ENCODE data around the gene NR5A1. TPM values are rescaled to one million over a fixed set of nuclear protein-coding genes. Genes with fewer than 3 reads are reported as not detected.

The NR5A1 gene
- total and polyA plus RNA-seq, 2 of the 13 experiments (the other 11 are each of a cell fraction or from before 2014, with no cell fraction given), result 28.9 to 44.7 TPM

DNA sequence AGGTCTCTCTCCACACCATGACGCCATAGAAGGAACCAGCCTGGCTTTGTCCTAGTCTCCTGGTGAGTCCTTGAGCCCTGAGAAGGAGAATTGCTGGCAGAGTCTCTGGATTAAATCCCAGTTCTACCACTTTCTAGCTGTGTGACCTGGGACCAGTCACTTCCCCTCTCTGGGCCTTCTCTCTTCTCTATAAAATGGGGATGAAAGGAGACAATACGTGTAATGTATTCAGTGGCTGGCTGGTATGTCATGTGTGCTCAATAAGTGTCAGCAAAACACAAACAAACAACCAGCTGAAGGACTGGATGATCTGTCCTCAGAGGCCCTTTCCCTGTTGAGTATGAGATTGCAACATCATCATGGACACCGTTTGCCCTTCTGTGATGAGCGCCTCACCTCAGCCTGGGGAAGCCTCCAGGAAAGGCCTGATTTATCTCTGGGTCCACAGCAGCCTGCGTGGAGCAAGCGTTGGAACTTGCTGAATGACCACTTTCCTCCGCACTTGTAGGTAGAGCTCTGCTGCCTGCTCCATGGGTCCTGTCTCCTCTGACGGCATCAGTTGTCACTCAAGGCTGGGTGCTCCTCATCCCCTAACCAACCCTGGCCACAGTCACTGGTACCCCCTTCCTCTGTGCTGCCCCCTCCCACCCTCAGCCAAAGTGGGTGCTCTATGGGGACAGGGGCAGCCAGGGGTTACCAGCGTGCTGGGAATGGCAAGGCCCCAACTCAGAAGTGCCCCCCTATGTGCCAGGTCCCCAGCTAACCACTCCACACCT, 3.6 kb upstream of the NR5A1 start (continued):
- TF ChIP-seq SUZ12 (IDR thresholded peaks at IDR 0.05; ENCODE audit: low read depth, low read length) (no peak), TOE1 (CRISPR knock-in tag; IDR thresholded peaks at IDR 0.05) (no peak), POGZ (CRISPR knock-in tag; IDR thresholded peaks at IDR 0.05) (peak; percentile 65), RBAK (CRISPR knock-in tag; IDR thresholded peaks at IDR 0.05) (no peak), RFX5 (IDR thresholded peaks at IDR 0.05; ENCODE audit: low read depth, low read length) (0 out of 2 replicates have a peak, but pooled peaks have one; percentile 17), KLF16 (CRISPR knock-in tag; IDR thresholded peaks at IDR 0.05) (peak in 1 of 2 experiments; percentile 54; a peak in 1 of 4 replicates), ZNF329 (CRISPR knock-in tag; IDR thresholded peaks at IDR 0.05; ENCODE audit: low read depth) (no peak), ZNF383 (CRISPR knock-in tag; IDR thresholded peaks at IDR 0.05; ENCODE audit: borderline replicate concordance) (no peak), HDAC2 (CRISPR knock-in tag; IDR thresholded peaks at IDR 0.05) (peak; percentile 66; the same call in 1 of the 2 replicates), ZNF274 (CRISPR knock-in tag; IDR thresholded peaks at IDR 0.05) (no peak), ZC3H4 (CRISPR knock-in tag; IDR thresholded peaks at IDR 0.05; ENCODE audit: borderline replicate concordance) (0 out of 2 replicates have a peak, but pooled peaks have one; percentile 21)
- TF ChIP-seq, protein P1, sequence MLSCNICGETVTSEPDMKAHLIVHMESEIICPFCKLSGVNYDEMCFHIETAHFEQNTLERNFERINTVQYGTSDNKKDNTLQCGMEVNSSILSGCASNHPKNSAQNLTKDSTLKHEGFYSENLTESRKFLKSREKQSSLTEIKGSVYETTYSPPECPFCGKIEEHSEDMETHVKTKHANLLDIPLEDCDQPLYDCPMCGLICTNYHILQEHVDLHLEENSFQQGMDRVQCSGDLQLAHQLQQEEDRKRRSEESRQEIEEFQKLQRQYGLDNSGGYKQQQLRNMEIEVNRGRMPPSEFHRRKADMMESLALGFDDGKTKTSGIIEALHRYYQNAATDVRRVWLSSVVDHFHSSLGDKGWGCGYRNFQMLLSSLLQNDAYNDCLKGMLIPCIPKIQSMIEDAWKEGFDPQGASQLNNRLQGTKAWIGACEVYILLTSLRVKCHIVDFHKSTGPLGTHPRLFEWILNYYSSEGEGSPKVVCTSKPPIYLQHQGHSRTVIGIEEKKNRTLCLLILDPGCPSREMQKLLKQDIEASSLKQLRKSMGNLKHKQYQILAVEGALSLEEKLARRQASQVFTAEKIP (CRISPR knock-in tag; IDR thresholded peaks at IDR 0.05; ENCODE audit: borderline replicate concordance), result no peak
- TF ChIP-seq, protein P2, sequence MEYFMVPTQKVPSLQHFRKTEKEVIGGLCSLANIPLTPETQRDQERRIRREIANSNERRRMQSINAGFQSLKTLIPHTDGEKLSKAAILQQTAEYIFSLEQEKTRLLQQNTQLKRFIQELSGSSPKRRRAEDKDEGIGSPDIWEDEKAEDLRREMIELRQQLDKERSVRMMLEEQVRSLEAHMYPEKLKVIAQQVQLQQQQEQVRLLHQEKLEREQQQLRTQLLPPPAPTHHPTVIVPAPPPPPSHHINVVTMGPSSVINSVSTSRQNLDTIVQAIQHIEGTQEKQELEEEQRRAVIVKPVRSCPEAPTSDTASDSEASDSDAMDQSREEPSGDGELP (IDR thresholded peaks at IDR 0.05; ENCODE audit: borderline replicate concordance, low read depth), result peak; percentile 93
- TF ChIP-seq, protein P3, sequence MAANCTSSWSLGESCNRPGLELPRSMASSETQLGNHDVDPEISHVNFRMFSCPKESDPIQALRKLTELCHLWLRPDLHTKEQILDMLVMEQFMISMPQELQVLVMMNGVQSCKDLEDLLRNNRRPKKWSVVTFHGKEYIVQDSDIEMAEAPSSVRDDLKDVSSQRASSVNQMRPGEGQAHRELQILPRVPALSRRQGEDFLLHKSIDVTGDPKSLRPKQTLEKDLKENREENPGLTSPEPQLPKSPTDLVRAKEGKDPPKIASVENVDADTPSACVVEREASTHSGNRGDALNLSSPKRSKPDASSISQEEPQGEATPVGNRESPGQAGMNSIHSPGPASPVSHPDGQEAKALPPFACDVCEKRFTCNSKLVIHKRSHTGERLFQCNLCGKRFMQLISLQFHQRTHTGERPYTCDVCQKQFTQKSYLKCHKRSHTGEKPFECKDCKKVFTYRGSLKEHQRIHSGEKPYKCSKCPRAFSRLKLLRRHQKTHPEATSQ (CRISPR knock-in tag; IDR thresholded peaks at IDR 0.05; ENCODE audit: borderline replicate concordance), result no peak
- TF ChIP-seq, protein P4, sequence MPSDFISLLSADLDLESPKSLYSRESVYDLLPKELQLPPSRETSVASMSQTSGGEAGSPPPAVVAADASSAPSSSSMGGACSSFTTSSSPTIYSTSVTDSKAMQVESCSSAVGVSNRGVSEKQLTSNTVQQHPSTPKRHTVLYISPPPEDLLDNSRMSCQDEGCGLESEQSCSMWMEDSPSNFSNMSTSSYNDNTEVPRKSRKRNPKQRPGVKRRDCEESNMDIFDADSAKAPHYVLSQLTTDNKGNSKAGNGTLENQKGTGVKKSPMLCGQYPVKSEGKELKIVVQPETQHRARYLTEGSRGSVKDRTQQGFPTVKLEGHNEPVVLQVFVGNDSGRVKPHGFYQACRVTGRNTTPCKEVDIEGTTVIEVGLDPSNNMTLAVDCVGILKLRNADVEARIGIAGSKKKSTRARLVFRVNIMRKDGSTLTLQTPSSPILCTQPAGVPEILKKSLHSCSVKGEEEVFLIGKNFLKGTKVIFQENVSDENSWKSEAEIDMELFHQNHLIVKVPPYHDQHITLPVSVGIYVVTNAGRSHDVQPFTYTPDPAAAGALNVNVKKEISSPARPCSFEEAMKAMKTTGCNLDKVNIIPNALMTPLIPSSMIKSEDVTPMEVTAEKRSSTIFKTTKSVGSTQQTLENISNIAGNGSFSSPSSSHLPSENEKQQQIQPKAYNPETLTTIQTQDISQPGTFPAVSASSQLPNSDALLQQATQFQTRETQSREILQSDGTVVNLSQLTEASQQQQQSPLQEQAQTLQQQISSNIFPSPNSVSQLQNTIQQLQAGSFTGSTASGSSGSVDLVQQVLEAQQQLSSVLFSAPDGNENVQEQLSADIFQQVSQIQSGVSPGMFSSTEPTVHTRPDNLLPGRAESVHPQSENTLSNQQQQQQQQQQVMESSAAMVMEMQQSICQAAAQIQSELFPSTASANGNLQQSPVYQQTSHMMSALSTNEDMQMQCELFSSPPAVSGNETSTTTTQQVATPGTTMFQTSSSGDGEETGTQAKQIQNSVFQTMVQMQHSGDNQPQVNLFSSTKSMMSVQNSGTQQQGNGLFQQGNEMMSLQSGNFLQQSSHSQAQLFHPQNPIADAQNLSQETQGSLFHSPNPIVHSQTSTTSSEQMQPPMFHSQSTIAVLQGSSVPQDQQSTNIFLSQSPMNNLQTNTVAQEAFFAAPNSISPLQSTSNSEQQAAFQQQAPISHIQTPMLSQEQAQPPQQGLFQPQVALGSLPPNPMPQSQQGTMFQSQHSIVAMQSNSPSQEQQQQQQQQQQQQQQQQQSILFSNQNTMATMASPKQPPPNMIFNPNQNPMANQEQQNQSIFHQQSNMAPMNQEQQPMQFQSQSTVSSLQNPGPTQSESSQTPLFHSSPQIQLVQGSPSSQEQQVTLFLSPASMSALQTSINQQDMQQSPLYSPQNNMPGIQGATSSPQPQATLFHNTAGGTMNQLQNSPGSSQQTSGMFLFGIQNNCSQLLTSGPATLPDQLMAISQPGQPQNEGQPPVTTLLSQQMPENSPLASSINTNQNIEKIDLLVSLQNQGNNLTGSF (CRISPR knock-in tag; IDR thresholded peaks at IDR 0.05), result no peak
